HG02973 (cell line): ENCODE results near the gene ZFPM1.
"Not testable (repeated sequence)": the region's sequence is repeated elsewhere in the genome, so short reads cannot be mapped to it uniquely, and the experiment has no call there.

Experiments used
- ATAC-seq: cut with Tn5 transposase; IDR thresholded peaks from one replicate; pipeline ENCODE4 v1.9.1; 2021; ENCODE audit warnings: moderate library complexity; ENCODE audit not compliant: unreplicated experiment

The ZFPM1 gene

GRCh38 chr16:88511906-88512305 is 58.8 kb downstream of the ZFPM1 start:
- ATAC-seq, result no peak

- ATAC-seq, result no peak
Observed at GRCh38 chr16:88512728-88513696, 59.9 kb downstream of the ZFPM1 start.

GRCh38 chr16:88514070-88514469 is 61.0 kb downstream of the ZFPM1 start:
- no peak for ATAC-seq

GRCh38 chr16:88514526-88515232 is 61.6 kb downstream of the ZFPM1 start:
- ATAC-seq, result no peak

- no peak for ATAC-seq
Observed at GRCh38 chr16:88515371-88515770, 62.3 kb downstream of the ZFPM1 start.

- ATAC-seq, result no peak
Observed at GRCh38 chr16:88515925-88516594, 63.0 kb downstream of the ZFPM1 start.

- no peak for ATAC-seq
Observed at GRCh38 chr16:88516601-88517061, 63.6 kb downstream of the ZFPM1 start.

- not testable (repeated sequence) for ATAC-seq
Observed at GRCh38 chr16:88517208-88517774, 64.2 kb downstream of the ZFPM1 start.

GRCh38 chr16:88518411-88519111 is 65.5 kb downstream of the ZFPM1 start:
- not testable (repeated sequence) for ATAC-seq

GRCh38 chr16:88519240-88519639 is 66.2 kb downstream of the ZFPM1 start:
- ATAC-seq, result no peak

- ATAC-seq, result no peak
Observed at GRCh38 chr16:88519938-88520653, 67.0 kb downstream of the ZFPM1 start.

GRCh38 chr16:88521674-88522073 is 68.6 kb downstream of the ZFPM1 start:
- ATAC-seq, result no peak

- ATAC-seq, result no peak
Observed at GRCh38 chr16:88522276-88522949, 69.3 kb downstream of the ZFPM1 start.

GRCh38 chr16:88523309-88524161 is 70.5 kb downstream of the ZFPM1 start:
- ATAC-seq, result no peak

GRCh38 chr16:88524274-88524972 is 71.3 kb downstream of the ZFPM1 start:
- ATAC-seq, result no peak

- ATAC-seq, result no peak
Observed at GRCh38 chr16:88524973-88525662, 72.0 kb downstream of the ZFPM1 start.

GRCh38 chr16:88525663-88525990 is 72.5 kb downstream of the ZFPM1 start:
- ATAC-seq, result no peak
